Activated CD8-positive, alpha-beta T cell treated with anti-CD3 and anti-CD28 coated beads, Interleukin-2, amount 10 ng/mL, durations not matched to agents 7 days and 5 days (primary cell): ENCODE measurements around the gene RNF152. TPM values are rescaled to one million over a fixed set of nuclear protein-coding genes. Genes with fewer than 3 reads are reported as not detected.

Experiments
- ATAC-seq: fragments of 150-1000 bp; cut with Tn5 transposase; one replicate; pipeline ENCODE4 v1.10.0; 2021; ENCODE audit warnings: moderate library complexity
- CTCF ChIA-PET: fragments of 350-600 bp; sonication (Branson Sonifier 250); formaldehyde crosslinking; loops from one replicate; lab custom pipeline; 2021; ENCODE audit warnings: antibody characterized with exemption; lab: Charles Lee
- POLR2A ChIA-PET: fragments of 350-600 bp; sonication (Branson Sonifier 250); formaldehyde crosslinking; loops from one replicate; lab custom pipeline; 2021; ENCODE audit warnings: antibody characterized with exemption; lab: Charles Lee
- DNase-seq: peaks from one replicate; pipeline ENCODE4 v3.0.0-alpha.2; 2020
- H3K27ac Mint-ChIP-seq: one replicate; pipeline ENCODE4 v1.8.0; 2021; ENCODE audit warnings: mild to moderate bottlenecking, mixed read lengths
- H3K27me3 Mint-ChIP-seq: one replicate; pipeline ENCODE4 v1.8.0; 2021; ENCODE audit warnings: low read depth, mixed read lengths
- H3K36me3 Mint-ChIP-seq: one replicate; pipeline ENCODE4 v1.8.0; 2021; ENCODE audit warnings: low read depth, mixed read lengths
- H3K4me1 Mint-ChIP-seq: one replicate; pipeline ENCODE4 v1.8.0; 2021; ENCODE audit warnings: low read depth, mixed read lengths
- H3K4me3 Mint-ChIP-seq: one replicate; pipeline ENCODE4 v1.8.0; 2021; ENCODE audit warnings: mild to moderate bottlenecking, mixed read lengths
- H3K9me3 Mint-ChIP-seq: one replicate; pipeline ENCODE4 v1.8.0; 2022; ENCODE audit warnings: mixed read lengths; ENCODE audit not compliant: insufficient read depth
- total RNA-seq, 2 experiments: library from RNA; stranded (reverse); gene quantifications; one replicate each; pipeline ENCODE4 v1.2.3, GENCODE V29; 2021

Gene RNF152
- total RNA-seq, 2 experiments from 2014 or later, result not detected

- Mint-ChIP-seq H3K27me3 (peaks cover 14% of the 10 kb centered on the region), H3K36me3 (no peaks in the 10 kb centered on the region), H3K4me3 (no peak overlapping the region), H3K27ac (no peak overlapping the region), H3K9me3 (no peaks in the 10 kb centered on the region), H3K4me1 (no peaks in the 10 kb centered on the region)
- ChIA-PET CTCF (no interaction called here), POLR2A (no interaction called here)
- ATAC-seq (no peak), DNase-seq (no peak)
Measured at GRCh38 chr18:61912476-61912875, 19.7 kb upstream of the RNF152 start.

- Mint-ChIP-seq H3K27me3 (peaks cover 19% of the 10 kb centered on the region), H3K4me3 (no peak overlapping the region), H3K36me3 (no peaks in the 10 kb centered on the region), H3K9me3 (no peaks in the 10 kb centered on the region), H3K4me1 (no peaks in the 10 kb centered on the region), H3K27ac (no peak overlapping the region)
- DNase-seq (no peak), ATAC-seq (no peak)
- CTCF ChIA-PET, result no interaction called here
- POLR2A ChIA-PET, result no interaction called here
Measured at GRCh38 chr18:61910101-61910500, 17.3 kb upstream of the RNF152 start.

DNA sequence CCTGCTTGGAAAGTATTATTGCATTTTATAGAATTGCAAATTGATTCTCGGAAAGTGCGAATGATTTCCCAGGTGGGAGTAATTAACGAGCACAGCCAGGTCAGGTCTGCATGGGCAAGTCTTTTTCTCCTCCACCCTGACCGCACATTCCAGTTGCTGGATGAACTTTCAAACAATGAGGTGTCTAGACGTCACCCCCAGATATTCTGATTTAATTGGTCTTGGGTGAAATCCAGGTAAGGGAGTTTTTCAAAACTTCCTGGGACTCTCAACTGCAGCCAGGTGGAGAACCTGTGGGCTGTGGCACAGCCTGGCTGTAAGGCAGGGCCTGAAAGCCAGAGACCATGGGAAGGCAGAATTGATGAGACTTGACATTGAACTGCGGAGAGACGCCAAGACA lies 15.9 kb upstream of the RNF152 start:
- ChIA-PET CTCF (no interaction called here), POLR2A (no interaction called here)
- Mint-ChIP-seq H3K4me1 (no peaks in the 10 kb centered on the region), H3K27ac (no peak overlapping the region), H3K36me3 (no peaks in the 10 kb centered on the region), H3K9me3 (no peaks in the 10 kb centered on the region), H3K27me3 (peaks cover 23% of the 10 kb centered on the region), H3K4me3 (no peak overlapping the region)
- DNase-seq, result no peak
- no peak for ATAC-seq

DNA sequence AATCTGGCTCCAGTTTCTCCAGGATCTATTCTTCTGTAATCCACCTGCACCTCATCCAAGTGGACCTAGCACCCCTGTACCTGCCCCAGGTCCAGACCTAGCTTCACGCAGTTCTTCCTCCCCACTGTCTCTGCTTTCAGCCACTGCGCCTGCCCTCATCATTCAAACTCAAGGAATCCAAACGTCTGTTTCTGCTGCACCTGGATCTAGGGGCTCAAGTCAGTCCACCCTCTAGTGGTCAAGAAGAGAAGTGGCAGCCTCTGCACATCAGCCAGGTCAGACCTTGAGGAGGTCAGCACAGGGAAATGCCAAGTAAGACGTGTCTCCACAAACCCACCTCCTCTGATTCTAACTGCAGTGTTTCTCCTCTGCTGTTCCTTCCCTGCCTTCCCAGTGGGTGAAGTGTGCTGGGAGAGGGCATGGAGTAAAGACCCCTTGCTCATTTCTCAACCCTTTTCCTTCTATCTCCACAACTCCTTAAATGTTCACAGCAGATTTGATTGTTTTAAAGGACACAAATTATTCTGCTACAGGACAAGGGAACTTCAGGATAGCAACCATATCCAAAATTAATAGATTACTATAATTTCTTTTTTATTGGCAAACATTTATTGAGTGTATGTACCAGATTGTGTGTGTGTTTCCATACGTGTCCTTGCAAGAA lies 8.6 kb upstream of the RNF152 start:
- H3K36me3 Mint-ChIP-seq, result no peaks in the 10 kb centered on the region
- ChIA-PET CTCF (interaction anchor here (1.0 to 1.6 kb wide), 5 partner anchors 12 to 268 kb away, joined by 3 to 5 read pairs (median 3); no protein-coding TSS in a partner anchor), POLR2A (no interaction called here)
- no peak overlapping the region for H3K4me3 Mint-ChIP-seq
- no peak overlapping the region for H3K27ac Mint-ChIP-seq
- H3K27me3 Mint-ChIP-seq, result peaks cover 29% of the 10 kb centered on the region
- H3K9me3 Mint-ChIP-seq, result no peaks in the 10 kb centered on the region
- ATAC-seq (peak; percentile 82), DNase-seq (peak; percentile 50)
- H3K4me1 Mint-ChIP-seq, result no peaks in the 10 kb centered on the region

DNA sequence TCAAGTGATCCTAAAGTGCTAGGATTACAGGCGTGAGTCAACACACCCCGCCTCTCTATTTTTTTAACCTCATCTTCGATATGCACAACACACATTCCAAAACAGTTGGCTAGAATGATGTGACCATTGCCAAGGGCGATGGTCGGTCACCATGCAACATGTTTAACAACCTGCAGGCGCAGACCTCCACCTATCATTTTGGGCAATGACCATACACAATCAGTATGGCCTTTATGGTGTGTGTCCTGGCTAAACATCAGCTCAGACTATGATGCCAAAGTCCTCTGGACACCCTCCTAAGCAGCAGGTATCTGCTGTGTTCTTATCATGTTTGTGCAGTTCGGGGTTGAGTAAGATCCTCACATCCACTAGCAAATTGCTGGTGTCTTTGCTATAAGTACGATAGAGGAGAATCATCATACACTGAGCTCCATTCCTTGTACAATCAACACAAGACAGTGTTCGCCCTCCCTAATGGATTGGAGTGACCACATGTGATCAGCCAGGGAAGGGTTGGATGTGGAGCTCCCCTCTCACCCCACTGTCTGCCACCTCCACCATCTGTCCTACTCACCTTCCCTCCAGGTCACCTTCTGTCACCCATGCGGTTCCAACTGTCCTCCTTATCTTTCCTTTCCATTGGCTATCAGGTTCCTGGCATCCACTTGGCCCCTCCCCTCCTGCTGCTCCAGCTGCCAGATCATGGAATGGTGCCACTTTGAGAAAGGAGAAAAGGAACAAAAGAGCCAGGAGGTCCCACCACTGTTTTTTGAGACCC lies 7.9 kb upstream of the RNF152 start:
- Mint-ChIP-seq H3K27me3 (peaks cover 31% of the 10 kb centered on the region), H3K9me3 (no peaks in the 10 kb centered on the region), H3K4me3 (no peak overlapping the region), H3K4me1 (no peaks in the 10 kb centered on the region), H3K36me3 (no peaks in the 10 kb centered on the region), H3K27ac (no peak overlapping the region)
- DNase-seq (no peak), ATAC-seq (no peak)
- POLR2A ChIA-PET, result no interaction called here
- CTCF ChIA-PET, result interaction anchor here (1.0 to 1.6 kb wide), 3 partner anchors 27 to 267 kb away, joined by 3 read pairs; no protein-coding TSS in a partner anchor

- Mint-ChIP-seq H3K9me3 (no peaks in the 10 kb centered on the region), H3K4me3 (no peak overlapping the region), H3K4me1 (no peaks in the 10 kb centered on the region), H3K27me3 (peaks cover 32% of the 10 kb centered on the region), H3K36me3 (no peaks in the 10 kb centered on the region), H3K27ac (no peak overlapping the region)
- CTCF ChIA-PET, result no interaction called here
- no peak for DNase-seq
- ATAC-seq, result no peak
- POLR2A ChIA-PET, result no interaction called here
Measured at GRCh38 chr18:61898640-61899101, 5.9 kb upstream of the RNF152 start.

GRCh38 chr18:61896757-61897156 lies 4.0 kb upstream of the RNF152 start:
- Mint-ChIP-seq H3K9me3 (no peaks in the 10 kb centered on the region), H3K36me3 (no peaks in the 10 kb centered on the region), H3K4me1 (peaks cover 10% of the 10 kb centered on the region), H3K4me3 (no peak overlapping the region), H3K27ac (no peak overlapping the region), H3K27me3 (peaks cover 43% of the 10 kb centered on the region)
- DNase-seq (no peak), ATAC-seq (no peak)
- POLR2A ChIA-PET, result no interaction called here
- CTCF ChIA-PET, result no interaction called here

DNA sequence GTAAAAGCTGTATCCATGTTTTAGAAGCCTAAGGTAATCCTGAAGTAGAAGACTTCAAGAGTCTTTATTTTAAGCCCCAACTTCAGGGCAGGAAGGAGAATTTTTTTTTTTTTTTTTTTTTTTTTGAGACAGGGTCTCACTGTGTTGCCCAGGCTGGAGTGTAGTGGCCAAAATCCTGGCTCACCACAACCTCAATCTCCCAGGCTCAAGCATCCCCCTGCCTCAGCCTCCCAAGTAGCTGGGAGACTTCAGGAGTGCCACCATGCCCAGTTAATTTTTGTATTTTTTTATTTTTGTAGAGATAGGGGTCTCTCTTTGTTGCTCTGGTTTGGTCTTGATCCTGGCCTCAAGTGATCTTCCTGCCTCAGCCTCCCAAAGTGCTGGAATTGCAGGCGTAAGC lies 3.3 kb upstream of the RNF152 start:
- CTCF ChIA-PET, result interaction anchor here (1.2 kb wide), 1 partner anchor 235 kb away, joined by 3 read pairs; no protein-coding TSS in a partner anchor
- ATAC-seq (no peak), DNase-seq (no peak)
- no peak overlapping the region for H3K27ac Mint-ChIP-seq
- H3K4me3 Mint-ChIP-seq, result no peak overlapping the region
- no peaks in the 10 kb centered on the region for H3K9me3 Mint-ChIP-seq
- peaks cover 46% of the 10 kb centered on the region for H3K27me3 Mint-ChIP-seq
- H3K4me1 Mint-ChIP-seq, result peaks cover 10% of the 10 kb centered on the region
- H3K36me3 Mint-ChIP-seq, result no peaks in the 10 kb centered on the region
- POLR2A ChIA-PET, result no interaction called here

DNA sequence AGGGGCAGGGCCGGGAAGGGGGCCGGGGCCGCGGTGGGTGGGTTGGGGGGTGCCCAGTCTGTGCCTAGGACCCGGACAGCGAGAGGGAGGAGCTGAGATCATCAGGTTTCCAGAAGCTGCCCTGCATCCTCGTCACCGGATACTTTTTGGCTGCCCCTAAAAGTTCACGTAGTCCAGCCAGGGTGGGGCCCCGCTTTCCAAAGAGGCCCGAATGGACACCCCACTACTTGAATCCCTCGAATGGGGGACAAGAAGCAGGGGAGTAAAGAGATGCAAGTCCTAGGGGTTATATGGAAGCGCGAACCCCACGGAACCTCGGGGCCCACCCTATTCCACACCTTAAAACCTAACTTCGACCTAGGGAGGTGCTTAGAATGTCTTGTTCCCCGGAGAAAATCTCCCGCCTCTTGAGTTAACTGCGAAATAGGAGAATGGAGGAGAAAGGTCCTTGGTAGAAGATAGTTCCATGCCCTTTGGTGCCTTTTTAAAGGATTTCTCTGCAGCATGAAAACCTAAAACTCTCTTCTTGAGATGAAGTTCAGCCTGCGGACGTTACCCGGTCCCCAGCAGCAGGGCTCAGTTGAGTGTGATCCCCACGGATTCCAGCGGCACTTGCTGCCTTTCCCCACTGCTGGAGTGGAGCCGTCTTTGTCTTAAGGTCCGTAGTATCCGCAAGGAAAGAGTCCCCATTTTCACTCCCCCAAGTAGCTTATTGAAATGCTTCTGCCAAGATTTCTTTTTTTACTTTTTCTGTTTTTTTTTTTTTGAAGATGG lies 2.1 kb upstream of the RNF152 start:
- ATAC-seq (peak; percentile 4), DNase-seq (no peak)
- CTCF ChIA-PET, result interaction anchor here (1.2 kb wide), 1 partner anchor 236 kb away, joined by 3 read pairs; no protein-coding TSS in a partner anchor
- H3K4me3 Mint-ChIP-seq, result peak overlapping the region; percentile 52
- H3K27ac Mint-ChIP-seq, result no peak overlapping the region
- H3K9me3 Mint-ChIP-seq, result no peaks in the 10 kb centered on the region
- H3K36me3 Mint-ChIP-seq, result no peaks in the 10 kb centered on the region
- H3K4me1 Mint-ChIP-seq, result peaks cover 10% of the 10 kb centered on the region
- POLR2A ChIA-PET, result no interaction called here
- H3K27me3 Mint-ChIP-seq, result peaks cover 49% of the 10 kb centered on the region

GRCh38 chr18:61893971-61894750 lies 1.4 kb upstream of the RNF152 start:
- H3K27me3 Mint-ChIP-seq, result peaks cover 49% of the 10 kb centered on the region
- ChIA-PET POLR2A (no interaction called here), CTCF (no interaction called here)
- H3K9me3 Mint-ChIP-seq, result no peaks in the 10 kb centered on the region
- peak; percentile 69 for DNase-seq
- ATAC-seq, result peak; percentile 90
- H3K27ac Mint-ChIP-seq, result no peak overlapping the region
- H3K4me3 Mint-ChIP-seq, result peak overlapping the region; percentile 73
- H3K36me3 Mint-ChIP-seq, result no peaks in the 10 kb centered on the region
- peaks cover 10% of the 10 kb centered on the region for H3K4me1 Mint-ChIP-seq
